GM21529 (cell line): ENCODE measurements around the gene CYTH3.
"Not testable (repeated sequence)": the region's sequence is repeated elsewhere in the genome, so short reads cannot be mapped to it uniquely, and the experiment has no call there.

Experiments used
- ATAC-seq: cut with Tn5 transposase; IDR thresholded peaks from one replicate; pipeline ENCODE4 v1.9.1; 2021; ENCODE audit not compliant: unreplicated experiment

The CYTH3 gene

DNA sequence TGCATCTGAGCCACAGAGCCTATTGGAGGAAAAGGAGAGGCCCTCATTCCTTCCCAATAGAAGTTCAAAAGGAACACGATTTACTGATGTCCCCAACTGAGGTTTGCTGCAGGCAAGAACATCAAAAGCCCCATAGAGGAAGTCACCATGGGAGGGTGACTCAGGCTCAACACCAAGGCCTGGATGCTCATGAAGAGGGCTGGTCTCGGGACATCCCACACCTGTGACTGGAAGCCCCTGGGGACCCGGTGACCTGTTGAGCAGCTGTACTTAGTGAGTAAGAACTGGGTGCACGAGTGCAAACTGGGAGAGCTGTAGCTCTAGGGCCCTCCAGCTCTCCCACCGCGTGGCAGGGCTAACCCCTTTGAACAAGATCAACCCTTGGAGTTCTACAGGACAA is 38.0 kb downstream of the CYTH3 start:
- ATAC-seq: peak; percentile 41

DNA sequence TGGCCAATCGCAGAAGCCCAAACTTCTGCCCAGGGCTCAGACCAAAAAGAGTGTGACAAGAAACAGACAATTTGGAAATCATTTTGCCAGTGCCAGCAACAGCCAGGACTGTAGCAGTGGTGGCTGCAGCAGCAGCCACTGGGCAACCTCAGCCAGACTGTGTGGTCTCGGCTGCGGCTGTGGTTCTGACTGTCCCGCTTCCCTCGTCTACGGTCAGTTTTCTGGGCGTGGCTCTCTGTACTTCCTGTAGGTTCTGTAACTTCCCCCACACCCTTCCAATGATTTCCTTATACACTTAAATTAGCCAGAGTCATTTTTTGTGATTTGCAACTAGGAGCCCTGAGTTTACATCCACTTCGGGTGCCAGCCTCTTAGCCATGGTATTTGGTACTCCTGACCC is 39.9 kb downstream of the CYTH3 start:
- ATAC-seq: no peak

- ATAC-seq: no peak
Measured at GRCh38 chr7:6232116-6232515, 40.3 kb downstream of the CYTH3 start.

GRCh38 chr7:6231184-6231583 is 41.2 kb downstream of the CYTH3 start:
- no peak for ATAC-seq

DNA sequence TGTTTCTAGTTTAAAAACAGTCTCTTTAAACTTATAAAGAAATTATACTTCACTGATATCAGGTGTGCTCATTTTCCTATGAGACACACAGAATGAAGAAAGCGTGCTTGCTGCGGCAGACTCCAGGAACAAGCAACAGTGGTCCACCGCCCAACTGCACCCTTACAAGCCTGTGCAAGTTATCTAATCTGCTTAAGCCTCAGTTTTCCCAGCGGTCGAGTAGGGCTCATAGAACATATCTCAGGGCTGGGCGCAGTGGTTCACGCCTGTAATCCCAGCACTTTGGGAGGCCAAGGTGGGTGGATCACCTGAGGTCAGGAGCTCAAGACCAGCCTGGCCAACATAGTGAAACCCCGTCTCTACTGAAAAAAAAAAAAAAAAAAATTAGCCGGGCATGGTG is 43.1 kb downstream of the CYTH3 start:
- not testable (repeated sequence) for ATAC-seq

DNA sequence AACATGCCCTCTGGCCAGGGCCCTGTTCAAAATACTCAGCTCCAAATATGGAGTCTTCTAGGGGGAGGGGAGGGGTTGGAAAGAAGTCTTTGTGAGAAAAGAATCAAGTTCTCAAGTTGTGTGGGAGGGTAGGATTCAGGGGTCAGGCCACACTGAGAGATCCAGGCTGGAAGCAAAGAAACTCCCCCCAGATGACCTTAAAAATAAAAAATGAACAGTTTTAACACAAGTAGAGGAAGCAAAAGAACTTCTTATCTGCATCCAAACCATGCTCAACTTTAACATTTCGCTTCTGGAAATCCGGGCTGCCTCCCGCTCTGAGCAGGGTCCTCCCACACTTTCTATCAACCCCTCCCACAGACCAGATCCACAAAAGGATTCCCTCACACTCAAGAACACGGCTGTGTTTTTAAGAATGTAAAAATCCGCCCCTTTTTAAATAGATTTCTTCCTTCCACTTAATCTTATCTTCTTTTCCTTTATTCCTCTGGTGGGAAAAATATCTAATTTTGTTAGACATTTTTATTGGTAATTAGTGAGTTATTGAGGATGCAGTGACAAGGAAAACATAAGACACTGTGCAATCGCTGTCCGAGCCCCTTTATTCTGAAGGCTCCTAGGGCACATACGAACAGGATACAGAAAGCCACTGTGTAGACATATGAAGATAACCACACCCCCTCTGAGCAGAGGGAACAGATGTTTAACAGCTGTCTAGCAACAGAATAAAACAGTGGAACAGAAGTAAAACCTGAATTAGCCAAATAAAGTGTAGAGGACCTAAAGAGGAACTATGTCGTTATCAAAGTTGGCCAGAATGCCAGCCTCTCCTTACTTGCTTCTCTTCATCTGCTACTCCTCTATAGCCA is 43.8 kb downstream of the CYTH3 start:
- ATAC-seq: peak; percentile 82

DNA sequence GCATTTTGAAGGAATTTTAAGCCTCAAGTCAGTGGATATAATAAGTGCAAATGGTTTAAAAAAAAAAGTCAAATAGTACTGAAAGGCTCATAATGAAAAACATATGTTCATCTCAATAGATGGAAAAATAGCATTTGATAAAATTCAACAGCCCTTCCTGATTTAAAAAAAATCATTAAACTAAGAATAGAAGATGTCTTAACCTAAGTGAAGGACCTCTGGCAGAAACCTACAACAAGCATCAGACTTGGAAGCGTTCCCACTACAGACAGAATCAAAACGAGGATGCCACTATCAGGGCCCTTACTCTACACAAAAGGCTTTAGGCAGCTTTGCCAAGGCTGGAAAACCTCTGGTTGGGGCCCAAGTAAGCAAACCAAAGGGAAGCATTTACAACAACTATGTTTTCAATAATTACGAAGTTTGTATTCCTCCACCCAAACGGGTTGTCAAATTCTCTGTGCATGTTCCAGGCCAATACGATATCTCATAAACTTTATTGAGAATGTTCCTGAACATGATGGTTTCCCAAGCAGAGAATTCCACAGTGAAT is 45.1 kb downstream of the CYTH3 start:
- ATAC-seq: no peak

DNA sequence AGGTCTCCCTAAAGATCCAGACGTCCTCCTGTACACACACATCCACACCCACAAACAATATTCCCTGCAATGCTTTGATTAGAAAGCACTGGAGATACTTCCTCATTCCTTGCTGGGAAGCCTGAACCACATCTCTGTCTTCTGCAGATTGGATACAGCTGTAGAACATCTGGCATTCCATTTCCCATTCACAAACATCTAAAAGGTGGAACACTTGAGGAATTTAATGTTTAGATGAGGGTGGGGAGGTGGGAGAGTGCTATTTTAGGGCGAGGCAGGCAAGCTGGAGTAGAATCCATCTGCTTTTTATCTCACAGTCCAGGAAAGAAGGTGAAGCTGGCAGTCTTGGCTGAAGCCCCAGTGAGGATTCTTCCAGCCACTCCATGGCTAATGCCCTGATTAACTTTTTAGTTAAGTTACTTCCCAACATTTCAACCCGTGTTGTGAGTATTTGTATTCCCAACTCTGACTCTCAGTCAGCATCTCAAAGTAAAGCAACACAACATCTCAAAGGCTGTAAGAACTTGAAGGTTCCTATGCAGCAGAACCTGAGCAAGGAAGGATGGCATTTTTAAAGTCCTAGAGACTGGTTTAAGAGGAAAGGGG is 46.1 kb downstream of the CYTH3 start:
- no peak for ATAC-seq

DNA sequence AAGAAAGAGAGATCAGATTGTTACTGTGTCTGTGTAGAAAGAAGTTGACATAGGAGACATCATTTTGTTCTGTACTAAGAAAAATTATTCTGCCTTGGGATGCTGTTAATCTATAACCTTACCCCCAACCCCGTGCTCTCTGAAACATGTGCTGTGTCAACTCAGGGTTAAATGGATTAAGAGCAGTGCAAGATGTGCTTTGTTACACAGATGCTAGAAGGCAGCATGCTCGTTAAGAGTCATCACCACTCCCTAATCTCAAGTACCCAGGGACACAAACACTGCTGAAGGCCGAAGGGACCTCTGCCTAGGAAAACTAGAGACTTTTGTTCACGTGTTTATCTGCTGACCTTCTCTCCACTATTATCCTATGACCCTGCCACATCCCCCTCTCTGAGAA is 49.0 kb downstream of the CYTH3 start:
- ATAC-seq: not testable (repeated sequence)

- ATAC-seq: not testable (repeated sequence)
Measured at GRCh38 chr7:6223010-6223409, 49.4 kb downstream of the CYTH3 start.

- ATAC-seq: no peak
Measured at GRCh38 chr7:6221340-6222319, 50.8 kb downstream of the CYTH3 start.

GRCh38 chr7:6218329-6218728 is 54.1 kb downstream of the CYTH3 start:
- ATAC-seq: no peak

GRCh38 chr7:6212008-6212407 is 60.4 kb downstream of the CYTH3 start:
- ATAC-seq: no peak

DNA sequence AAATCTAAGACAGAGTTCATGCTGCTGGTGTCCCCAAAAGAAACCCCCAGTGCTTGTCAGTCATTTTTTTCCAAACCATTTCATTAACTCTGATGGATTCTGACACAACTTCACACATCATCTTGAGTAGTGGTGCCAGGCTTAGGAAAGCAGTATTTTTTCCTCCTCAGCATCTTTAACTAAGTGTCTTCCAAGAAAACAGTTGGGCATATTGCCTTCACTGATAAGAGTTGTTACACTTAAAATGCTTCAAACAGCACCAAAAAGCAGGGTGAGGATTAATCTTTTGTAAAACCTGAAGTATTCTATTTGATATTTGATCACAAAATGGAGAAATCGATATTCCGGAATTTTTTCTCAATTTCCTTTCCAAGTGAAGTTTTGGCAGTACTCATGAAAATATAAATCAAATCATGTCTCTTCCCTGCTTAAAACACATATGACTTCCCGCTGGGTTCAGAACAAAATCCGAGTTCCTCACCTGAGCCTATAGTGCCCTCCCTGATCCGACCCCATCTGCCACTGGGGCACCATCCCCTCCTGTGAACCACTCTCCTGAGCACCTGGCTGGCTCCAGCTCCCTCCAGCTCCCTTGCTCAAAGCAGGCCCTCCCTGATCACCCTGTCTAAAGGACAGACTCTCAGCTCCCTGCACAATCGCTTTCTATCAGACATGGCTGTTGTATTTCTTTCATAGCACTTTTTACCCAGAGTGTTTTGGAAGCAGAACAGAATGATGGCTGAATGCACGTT is 61.6 kb downstream of the CYTH3 start:
- ATAC-seq: no peak

DNA sequence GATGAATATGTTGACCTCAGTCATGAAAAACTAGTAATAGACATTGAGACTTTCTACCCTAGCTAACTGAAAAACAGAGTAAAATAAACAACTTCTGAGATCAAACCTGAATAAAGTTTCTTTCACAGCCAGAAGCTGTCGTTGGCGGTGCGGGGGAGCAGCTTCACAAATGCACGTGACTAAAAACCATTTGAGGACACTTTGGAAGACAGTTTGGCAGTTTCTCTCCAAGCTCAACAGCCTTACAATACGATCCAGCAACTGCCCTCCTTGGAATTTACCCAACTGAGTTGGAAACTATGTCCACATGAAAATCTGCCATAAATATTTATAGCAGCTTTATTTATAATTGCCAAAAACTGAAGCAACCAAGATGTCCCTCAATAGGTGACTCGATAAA is 63.1 kb downstream of the CYTH3 start:
- no peak for ATAC-seq

GRCh38 chr7:6208573-6209328 is 63.7 kb downstream of the CYTH3 start:
- no peak for ATAC-seq

DNA sequence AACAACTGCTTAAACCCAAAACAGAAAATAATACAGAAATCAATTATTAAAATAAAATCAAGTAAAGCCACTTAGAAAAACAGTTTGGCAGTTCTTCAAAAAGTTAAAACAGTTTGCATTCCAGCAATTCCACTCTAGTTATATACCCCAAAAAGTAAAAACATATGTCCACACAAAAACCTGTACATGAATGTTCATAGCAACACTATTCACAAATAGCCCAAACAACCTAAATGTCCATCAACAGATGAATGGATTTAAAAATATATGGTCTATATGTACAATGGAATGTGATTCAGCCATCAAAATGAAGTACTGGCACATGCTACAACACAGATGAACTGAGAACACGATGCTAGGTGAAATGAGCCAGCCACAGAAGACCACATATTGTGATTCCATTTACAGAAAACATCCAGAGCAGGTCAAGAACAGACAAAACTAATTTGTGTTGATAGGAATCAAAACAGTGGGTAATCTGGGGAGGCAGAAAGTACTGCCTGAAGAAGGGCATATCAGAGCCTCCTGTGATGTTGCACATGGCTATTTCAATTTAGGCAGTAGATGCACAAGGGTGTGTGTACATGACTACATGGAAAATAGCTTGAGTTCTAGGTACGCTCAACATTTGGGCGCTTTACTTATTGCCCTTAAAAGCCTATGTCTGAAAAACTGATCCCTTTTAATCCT is 66.3 kb downstream of the CYTH3 start:
- ATAC-seq: no peak

GRCh38 chr7:6203381-6203780 is 69.0 kb downstream of the CYTH3 start:
- no peak for ATAC-seq

GRCh38 chr7:6202117-6202516 is 70.3 kb downstream of the CYTH3 start:
- no peak for ATAC-seq
